ENCODE data around the gene LSAMP.

Gene LSAMP

DNA sequence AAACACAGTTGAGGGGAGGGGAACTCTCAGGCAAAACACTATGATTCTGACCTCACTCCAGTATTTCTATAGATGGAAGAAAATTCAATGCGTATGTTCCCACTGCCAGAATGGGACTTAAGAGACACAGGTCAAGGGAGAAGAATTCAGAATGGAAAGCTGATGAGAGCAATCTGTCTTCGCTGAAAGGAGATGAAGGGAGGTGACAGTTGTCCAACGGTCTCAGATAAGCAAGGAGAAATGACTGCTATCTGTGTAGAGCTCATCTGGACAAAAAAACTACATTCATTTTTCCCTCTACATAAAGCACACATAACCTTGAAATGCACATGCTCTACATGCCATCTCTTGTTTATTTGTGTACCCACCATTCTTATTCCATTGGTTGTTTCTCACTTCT lies 405.1 kb downstream of the LSAMP start:
- no peak for DNase-seq

DNA sequence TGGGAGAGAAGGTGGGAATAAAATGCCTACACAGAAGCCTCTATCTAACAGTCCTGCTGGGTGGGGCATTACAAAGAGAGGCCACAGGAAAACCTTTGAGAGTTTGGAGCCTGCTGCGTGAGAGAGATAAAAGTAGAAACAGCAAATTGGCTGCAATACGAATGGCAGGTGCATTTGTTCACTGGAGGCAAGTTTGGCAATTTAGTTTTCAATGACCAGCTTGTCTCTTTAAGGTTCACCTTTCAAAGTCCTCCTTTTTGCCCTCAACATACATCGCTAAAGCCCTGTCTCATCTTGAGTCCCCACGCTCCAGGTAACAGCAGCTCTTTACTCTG lies 405.7 kb downstream of the LSAMP start:
- no peak for DNase-seq

DNA sequence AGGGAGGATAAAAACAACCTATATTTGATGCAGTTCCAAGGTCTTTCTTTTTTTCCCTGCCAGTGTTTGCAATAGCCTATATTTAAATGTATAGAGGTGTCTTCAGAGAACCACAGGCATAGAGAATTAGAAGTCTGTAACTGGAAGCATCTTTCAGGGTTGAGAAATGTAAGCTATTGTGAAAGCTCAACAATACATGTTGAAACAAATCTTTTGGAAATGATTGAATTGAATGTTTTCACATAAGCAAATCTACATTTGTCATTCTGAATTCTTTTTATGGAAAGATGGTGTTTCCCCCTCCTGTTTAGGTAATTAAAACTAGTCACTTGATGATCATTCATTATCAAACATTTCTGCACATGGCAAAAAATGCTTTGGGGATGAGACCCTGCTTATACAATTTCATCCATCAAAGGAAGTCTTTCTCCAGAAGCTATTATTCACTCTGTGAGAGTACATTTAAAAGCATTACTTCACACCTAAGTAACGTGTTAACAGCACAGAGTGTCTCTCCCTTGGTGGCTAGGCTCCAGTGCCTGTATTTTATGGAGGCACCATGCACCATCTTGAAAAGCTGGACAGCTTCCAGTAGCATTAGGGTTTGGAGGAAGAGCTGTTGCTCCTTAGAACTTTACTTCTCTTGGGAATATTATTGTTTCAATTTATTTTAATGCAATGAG lies 406.2 kb downstream of the LSAMP start:
- no peak for DNase-seq

DNA sequence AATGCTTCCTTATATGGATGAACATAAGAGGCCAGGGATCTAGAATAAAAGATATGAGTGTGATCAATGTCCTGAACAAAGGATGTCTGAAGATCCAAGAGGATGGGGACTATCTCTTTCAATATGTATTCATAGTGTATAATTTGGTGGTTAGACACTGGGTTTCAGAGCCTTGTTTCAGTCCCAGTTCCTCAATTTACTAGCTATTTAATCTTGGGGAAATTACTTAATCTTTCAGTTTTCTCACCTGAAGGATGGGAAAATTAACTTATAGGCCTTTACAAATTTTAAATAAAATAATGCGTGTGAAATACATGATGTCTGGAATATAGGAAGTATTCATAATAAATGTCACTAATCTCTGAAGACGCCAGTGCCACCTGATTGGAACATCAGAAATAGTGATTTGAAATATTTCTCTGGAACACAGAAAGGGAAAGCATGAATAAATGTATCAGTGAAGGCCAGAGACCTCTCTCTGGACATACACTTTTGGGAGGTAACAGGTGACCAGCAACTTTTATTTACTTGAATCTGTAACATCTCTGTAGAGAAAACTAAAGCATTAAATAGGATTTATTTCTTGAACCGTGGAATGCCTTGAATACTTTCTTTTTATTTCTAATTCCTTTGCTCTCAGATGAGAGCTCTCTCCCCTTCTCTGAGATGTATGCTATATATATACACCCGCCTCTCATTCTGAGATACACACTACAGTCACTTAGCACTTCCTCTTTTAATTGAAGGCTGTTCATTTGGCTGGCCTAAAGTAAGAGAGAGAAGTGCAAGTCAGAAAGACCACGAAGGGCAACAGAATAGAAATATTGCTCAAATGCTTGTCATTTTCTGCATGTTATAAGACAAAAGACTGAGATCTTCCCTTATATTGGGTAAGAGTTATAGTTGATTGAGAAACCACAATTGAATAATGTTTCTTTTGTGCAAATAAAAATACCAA lies 407.1 kb downstream of the LSAMP start:
- no peak for DNase-seq

DNA sequence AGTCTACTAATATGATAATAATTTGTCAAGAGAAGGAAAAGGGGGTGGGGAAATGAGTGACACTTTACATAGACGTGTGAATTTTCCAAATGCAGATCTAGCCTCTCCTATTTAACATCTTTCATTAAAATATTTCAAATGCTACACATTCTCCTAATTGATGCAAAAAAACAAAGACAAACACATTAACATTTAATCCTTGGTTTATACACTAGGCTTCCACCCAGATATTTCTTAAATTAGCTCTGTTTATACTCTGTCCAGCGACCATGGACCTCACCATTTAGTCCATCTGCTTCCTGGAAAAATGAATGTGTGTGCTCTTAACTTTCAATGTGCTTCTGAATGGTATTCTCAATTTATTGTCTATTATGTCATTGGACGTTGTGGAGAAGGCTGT lies 409.9 kb downstream of the LSAMP start:
- no peak for DNase-seq

DNA sequence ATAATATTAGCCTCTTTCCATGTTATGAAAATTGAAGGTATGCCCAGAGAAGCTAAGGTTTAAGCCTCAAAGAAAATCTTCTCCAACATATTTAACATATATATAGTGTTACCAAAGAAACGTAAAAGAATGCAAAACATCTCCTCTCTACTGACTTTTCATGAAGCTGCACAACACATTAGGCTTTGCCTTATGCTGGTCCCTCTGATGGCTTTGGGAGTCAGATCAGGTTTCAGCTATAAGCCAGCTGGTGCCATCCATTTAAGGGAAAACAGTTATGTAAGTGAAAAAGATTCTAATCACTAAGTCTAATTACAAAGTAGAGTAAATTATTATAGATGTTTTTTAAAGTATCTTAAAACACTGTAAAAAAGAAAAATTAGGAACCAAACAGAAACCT lies 410.5 kb downstream of the LSAMP start:
- DNase-seq, result no peak

DNA sequence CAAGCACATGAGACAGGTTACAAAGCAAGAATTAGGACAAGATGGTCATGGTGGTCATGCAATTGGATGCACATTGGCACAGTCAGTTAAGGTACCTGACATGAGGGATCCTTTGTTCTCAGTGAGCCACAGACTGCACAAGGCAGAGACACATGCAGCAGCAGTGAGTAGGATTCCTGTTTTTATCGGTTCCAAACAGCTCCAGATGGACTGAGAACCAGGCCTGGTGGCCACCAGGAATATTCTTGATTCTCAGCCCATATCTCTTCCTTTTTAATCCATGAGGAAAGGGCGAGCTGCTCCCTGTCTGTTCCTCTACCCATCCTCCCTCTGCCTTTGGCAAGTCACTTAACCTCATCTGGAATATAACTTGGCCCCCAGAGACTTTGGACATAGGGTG lies 411.2 kb downstream of the LSAMP start:
- no peak for DNase-seq

DNA sequence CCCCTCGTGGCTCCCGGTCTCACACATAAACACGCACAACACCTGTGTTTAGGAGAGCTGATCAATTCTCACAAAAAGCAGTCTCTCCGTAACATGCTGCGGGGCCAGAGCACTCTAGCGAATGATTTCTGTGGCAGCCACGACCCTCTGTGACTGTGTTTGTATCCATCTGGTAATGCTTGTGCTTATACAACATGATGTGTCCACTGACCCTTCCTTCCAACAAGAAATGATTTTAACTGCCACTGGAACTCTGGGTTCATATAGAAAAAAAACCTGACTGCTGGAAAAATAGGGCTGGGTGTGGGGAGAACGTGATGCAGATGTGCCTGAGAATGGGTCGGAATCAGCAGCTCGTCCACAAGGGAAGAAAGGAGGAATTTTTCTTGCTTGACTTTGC lies 411.8 kb downstream of the LSAMP start:
- DNase-seq, result no peak

DNA sequence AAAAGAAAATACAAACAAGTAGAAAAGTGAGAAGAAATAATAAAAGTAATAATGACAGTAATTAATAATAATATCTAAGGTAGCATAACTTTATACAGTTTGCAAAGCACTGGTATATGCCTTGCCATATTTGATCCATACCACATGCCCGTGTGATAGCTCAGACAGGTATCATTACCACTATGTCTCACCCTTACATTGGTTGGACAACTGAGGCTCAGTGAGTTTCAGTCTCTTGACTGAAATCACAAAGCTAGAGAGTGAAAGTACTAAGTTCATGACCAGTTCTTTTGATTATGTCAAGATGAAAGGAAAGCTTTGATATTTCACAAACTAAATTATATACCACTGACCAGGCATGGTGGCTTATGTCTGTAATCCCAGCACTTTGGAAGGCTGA lies 413.1 kb downstream of the LSAMP start:
- no peak for DNase-seq

DNA sequence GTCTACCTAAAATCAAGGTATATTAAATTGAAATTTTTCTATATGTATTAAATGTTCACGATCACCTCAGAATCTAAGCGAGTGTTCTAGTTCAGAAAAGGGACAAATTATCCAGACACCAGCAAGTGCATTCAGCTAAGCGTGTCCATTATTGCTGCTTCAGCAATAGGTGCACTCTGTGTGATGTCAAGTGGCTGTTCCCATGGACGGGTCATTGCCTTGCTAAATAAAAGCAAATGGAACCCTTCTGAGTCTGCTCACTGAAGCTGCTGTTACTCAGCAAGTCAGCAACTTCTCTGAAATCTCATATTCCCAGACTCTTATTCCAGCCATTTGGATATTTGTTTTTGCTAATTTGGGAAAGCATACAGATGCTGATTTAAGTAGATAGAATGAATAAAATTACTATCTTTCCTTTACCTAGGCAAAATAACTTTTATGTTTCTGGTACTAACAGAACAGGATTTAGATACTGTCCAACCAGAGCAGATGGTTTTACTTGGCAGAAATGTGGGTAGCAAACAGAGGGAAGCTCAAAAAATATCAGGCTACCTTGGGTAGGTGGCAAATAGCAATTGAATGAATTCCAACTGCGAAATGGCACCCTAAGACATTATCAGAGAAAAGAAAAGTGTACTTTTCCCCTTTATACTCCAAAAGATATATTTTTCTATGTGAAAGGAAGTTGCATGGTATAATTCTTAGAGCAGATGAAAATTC lies 415.0 kb downstream of the LSAMP start:
- no peak for DNase-seq

DNA sequence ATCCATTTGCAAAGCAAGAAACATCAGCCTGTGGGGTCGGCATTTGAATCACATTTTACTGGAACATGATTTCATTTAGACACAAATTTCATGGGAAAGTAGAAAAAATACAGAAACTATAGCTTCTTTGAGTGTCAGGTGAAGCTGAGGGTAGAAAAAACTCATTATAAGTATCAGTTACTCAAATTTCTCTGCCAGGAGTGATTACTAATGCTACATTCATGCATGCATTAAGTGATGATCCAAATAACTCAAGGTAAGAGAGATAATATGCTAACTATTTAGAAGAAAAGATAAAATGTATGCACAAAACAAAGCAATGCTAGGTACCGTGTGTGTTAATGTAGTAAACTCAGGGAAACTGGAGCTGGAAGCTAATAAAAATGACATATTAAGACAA lies 416.0 kb downstream of the LSAMP start:
- no peak for DNase-seq

DNA sequence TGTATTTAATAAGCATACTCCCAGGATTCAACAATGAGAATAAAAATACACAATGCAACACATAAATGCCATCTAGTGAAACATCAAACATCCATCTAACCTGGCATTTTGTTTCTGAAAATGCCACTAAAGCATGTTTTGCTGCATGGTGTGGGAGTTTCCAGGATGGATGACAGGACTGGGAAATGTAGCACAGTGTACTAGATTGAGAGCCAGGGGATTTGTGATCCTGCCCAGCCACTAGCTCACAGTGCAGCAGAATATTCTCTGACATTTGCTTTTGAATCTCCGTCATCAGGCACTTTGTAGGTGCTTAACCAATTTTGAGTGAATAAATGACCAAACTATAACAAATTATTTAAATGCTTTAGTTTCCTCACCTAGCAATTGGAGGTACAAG lies 417.1 kb downstream of the LSAMP start:
- no peak for DNase-seq

DNA sequence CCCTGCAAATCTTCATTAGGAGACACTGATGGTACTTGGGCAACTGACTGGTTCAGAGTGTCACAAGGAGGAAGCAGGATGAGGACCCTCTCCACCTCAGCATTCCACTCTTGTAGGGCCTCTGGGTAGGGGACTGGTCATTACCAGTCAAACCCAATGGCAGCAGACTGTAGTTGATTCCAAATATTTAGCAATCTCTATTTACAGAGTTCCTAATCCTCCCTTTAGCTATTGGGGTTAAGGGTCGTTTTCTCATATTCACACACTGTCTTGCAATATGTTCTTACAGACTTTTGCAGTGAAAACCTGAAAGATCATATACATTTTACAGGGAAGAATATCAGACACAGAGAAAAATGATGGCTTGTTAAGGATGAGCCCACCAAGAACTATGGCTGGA lies 424.3 kb downstream of the LSAMP start:
- DNase-seq, result no peak

DNA sequence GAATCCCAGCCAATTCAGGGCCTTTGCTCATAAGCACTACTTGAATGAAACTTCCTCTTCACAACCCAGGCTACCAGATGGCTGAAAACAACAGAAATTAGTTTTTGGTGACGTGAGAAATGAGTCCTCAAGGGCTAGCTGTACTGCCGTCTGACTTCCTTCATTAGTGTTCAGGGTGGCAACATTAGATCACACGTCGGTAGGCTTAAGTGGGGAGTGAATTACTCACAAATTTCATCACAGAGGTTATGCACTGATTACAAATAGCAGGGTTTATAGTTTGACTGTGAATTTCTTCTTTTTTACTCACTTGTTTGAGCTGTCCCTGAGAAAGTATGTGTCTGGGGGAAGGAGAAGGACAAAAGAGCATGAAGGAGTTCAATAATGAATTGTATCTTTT lies 424.8 kb downstream of the LSAMP start:
- no peak for DNase-seq

DNA sequence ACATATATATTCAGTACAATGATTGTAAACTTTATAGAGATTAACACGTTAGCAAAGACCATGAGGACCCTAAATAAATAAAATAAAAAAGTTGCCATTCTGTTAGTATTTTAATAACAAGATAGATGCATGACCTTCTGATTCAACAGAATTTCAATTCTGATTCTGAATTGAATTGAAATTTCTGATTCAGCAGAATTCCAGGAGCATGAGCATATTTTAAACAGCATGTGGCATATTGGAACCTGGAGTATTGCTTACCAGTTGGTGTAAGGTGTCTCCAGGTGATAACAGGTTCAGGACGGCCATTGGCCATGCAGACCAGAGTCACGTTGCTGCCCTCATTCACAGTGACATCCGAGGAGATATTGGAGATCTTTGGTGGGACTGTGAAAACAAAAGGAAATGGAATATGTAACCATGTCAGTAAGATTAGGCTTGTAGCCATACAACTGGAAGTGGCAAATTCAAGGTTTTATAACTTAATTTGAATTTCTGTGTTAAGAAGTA lies 426.0 kb downstream of the LSAMP start:
- no peak for DNase-seq

DNA sequence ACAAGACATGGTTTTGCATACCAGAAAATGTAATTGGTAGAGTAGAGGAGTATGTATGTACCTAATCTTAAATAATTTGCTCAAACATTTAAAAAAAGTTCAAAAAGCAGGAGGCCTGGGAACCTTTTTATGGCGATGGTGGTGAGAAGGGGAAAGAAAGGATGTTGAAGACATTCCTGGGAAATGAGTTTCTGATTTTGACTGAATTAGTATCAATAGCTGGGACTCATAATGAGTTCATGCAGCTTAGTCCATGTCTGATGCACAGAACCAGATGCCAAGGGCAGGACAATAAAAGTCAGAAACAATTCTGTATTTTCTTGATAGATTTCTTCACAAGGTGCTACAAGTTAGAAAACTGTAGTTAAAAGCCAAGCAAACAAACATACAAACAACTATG lies 426.6 kb downstream of the LSAMP start:
- DNase-seq, result no peak

DNA sequence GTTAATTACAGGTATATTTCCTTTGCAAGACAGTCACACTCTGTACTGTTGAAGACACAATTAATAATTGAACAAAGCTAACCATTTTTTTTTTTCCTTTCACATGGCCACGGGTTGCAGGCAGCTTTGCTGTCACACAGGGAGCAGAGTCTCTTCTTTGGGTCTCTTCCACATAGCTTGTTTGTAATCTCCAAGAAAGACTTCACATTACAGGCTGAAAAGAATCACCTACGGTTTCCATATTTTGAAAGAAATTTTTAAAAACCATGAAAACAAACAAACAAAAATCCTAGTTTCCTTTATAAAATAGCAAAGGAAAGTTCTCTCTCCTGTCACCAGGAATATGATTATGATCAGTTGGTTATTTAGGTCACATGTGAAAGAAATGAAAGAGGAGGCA lies 429.4 kb downstream of the LSAMP start:
- no peak for DNase-seq

DNA sequence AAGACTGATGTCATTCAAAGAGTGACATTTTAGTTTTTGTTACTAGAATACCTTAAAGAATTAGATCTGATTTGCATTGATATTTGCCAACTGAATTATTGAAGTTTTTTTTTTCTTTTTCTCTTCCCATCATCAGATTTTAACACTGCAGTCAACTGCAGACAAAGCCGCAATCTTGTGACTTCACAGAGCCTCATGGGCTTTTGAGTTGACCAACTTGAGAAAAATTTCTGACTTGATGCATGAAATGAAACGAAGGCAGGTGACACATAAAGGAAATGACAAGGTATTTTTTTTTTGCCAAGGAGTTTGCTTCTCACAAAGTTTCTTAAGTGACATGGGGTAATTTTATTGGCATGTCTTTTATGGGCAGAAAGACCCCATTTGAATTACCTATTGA lies 438.3 kb downstream of the LSAMP start:
- DNase-seq, result no peak

DNA sequence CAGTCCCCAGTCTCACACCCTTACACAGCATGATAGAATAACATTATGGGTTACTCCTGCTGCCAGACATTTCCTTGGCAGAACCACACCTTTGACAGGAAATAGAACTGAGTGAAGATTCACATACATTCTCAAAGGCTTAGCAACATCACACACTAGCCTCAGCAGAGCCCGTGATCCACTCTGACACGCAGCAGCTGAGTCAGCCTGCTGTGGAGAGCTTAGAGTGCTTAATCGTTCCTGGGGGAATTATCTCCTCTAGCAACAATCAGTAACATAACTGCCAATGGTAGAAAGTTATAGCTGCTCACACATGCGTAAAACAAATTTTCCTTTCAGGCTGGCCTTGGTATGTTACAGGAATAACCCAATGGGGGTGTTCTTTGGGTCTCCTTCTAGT lies 439.9 kb downstream of the LSAMP start:
- no peak for DNase-seq

DNA sequence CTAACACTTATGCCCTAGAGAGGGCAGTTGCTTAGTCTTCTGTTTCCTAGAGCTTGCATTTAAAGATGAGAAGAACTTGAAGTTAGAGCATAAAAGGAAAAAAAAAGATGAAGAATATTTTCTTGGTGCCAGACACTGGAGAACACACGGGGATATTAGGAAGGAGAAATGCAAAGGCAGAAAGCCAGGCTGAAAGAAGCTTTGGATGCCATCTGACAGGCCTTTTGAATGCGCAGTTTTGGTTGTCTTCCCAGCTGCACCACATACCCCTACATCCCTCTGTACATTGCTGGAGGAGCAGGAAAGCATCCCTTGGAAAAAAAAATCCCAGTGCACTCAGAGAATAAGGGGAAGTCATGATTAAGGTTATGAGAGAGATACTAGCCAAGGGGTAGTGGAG lies 443.1 kb downstream of the LSAMP start:
- no peak for DNase-seq

DNA sequence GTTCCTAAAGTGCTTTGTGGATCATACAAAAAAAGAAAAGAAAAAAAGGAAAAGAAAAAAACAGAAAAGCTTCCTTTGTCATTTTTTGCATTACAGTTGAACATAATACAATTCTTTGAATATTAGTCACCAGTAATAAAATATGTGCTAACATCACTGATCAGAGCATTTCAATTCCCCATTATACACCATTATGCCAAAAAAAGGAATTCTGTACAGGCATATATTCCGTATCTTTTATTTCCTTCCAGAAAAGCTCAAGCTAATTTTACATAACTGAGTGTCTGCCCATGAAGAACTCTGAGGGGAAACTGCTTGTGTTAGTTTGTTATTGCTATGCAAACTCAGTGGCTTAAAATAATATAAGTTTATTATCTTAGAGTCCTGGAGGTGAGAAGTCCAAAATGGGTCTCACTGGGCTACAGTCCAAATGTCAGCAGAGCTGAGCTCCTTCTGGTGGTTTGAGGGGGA lies 444.1 kb downstream of the LSAMP start:
- DNase-seq, result no peak

DNA sequence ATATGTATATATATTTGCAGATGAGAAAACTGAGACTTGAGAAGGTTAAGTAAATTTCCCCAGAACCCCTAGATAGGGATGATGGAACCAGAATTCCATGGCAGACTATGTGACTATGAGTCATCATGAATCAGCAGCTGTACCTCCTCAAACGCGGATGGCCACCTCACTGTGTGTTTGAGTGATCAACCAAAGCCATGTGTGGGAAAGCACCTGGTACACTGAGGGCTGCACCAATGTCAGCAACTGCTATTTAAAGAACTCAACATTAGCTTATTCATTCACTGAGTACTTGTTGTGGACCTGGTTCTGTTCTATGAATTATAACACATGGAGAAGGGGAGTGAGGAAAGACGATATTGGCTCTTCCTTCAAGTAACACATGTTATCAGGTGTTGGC lies 445.0 kb downstream of the LSAMP start:
- no peak for DNase-seq

DNA sequence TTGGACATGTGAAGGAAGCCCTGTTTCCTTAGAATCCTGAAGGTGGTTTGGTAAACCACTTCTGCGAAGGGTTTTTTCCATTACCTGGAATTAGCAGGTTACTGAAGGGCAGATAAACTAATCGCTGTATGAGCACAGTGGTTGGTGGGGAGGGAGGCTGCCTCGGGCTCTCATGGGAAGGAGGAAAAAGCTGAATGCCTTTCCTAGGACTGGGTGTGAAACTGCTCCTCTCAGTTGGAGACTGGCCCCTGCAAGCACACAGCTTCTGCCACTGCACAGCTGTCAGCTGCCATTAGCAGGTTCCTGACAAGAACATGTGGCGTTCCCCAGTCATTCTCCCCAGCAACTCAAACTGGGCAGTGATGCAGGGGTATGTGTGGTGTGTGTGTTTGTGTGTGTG lies 445.7 kb downstream of the LSAMP start:
- DNase-seq, result no peak
